WTC11 (cell line): ENCODE results near the gene PGS1. TPM values are rescaled to one million over a fixed set of nuclear protein-coding genes. Genes with fewer than 3 reads are reported as not detected.

ENCODE experiments used
- ATAC-seq: fragments of 200-7000 bp; cut with Tn5 transposase; 2 replicates; pipeline ENCODE4 v1.10.0; 2021; ENCODE audit warnings: mild to moderate bottlenecking, moderate library complexity
- CTCF ChIA-PET: fragments of 300-600 bp; sonication (Branson Sonifier 250); formaldehyde crosslinking; loops from one replicate; lab custom pipeline; 2021; ENCODE audit warnings: antibody characterized with exemption; lab: Charles Lee
- POLR2A ChIA-PET: fragments of 350-600 bp; sonication (Branson Sonifier 250); formaldehyde crosslinking; loops from one replicate; lab custom pipeline; 2021; ENCODE audit warnings: antibody characterized with exemption; lab: Charles Lee
- DNase-seq: peaks from one replicate; pipeline ENCODE4 v3.0.0; 2021; ENCODE audit warnings: low spot score
- H3K27ac Mint-ChIP-seq: 2 replicates; pipeline ENCODE4 v1.8.0; 2021; ENCODE audit warnings: mixed read lengths
- H3K27me3 Mint-ChIP-seq: 2 replicates; pipeline ENCODE4 v1.8.0; 2021; ENCODE audit warnings: low read depth, mild to moderate bottlenecking, moderate library complexity, mixed read lengths
- H3K36me3 Mint-ChIP-seq: 2 replicates; pipeline ENCODE4 v1.8.0; 2021; ENCODE audit warnings: mixed read lengths
- H3K4me1 Mint-ChIP-seq: 2 replicates; pipeline ENCODE4 v1.8.0; 2022; ENCODE audit warnings: mixed read lengths
- H3K4me3 Mint-ChIP-seq: 2 replicates; pipeline ENCODE4 v1.8.0; 2021; ENCODE audit warnings: mild to moderate bottlenecking, moderate library complexity, mixed read lengths
- H3K9me3 Mint-ChIP-seq: 2 replicates; pipeline ENCODE4 v1.8.0; 2021; ENCODE audit warnings: mixed read lengths
- ARID4B ChIP-seq: sonication (generic); formaldehyde crosslinking; IDR thresholded peaks from 2 replicates; pipeline ENCODE4 v1.8.0; 2023; ENCODE audit warnings: missing genetic modification reagents, mild to moderate bottlenecking, borderline replicate concordance
- ATF2 ChIP-seq: sonication (generic); formaldehyde crosslinking; IDR thresholded peaks from 2 replicates; pipeline ENCODE4 v1.8.1; 2022; ENCODE audit warnings: low read depth, missing genetic modification reagents, borderline replicate concordance
- CBFB ChIP-seq: sonication (generic); formaldehyde crosslinking; IDR thresholded peaks from 2 replicates; pipeline ENCODE4 v1.8.1; 2022; ENCODE audit warnings: mild to moderate bottlenecking, low read depth, missing genetic modification reagents
- CREB1 ChIP-seq: sonication (generic); formaldehyde crosslinking; IDR thresholded peaks from 2 replicates; pipeline ENCODE4 v1.8.0; 2023; ENCODE audit warnings: mild to moderate bottlenecking, missing genetic modification reagents
- CTCF ChIP-seq: fragments of 200-600 bp; IDR thresholded peaks from 2 replicates; pipeline ENCODE4 v1.8.0; 2022; ENCODE audit warnings: antibody characterized with exemption
- EMX1 ChIP-seq: fragments of 250-450 bp; sonication (Bioruptor Pico); IDR thresholded peaks from 2 replicates; pipeline ENCODE4 v1.8.0; 2021; ENCODE audit warnings: mild to moderate bottlenecking
- ETV6 ChIP-seq: sonication (generic); formaldehyde crosslinking; IDR thresholded peaks from 2 replicates; pipeline ENCODE4 v1.8.1; 2022; ENCODE audit warnings: mild to moderate bottlenecking, missing genetic modification reagents
- GABPB1 ChIP-seq: sonication (generic); formaldehyde crosslinking; IDR thresholded peaks from 2 replicates; pipeline ENCODE4 v1.8.1; 2023; ENCODE audit warnings: mild to moderate bottlenecking, missing genetic modification reagents
- NR2C2 ChIP-seq: sonication (generic); formaldehyde crosslinking; IDR thresholded peaks from 2 replicates; pipeline ENCODE4 v1.8.0; 2022; ENCODE audit warnings: mild to moderate bottlenecking, missing genetic modification reagents
- TEAD1 ChIP-seq: sonication (generic); formaldehyde crosslinking; IDR thresholded peaks from 2 replicates; pipeline ENCODE4 v1.8.0; 2022; ENCODE audit warnings: mild to moderate bottlenecking, missing genetic modification reagents
- TP53 ChIP-seq: sonication (generic); formaldehyde crosslinking; IDR thresholded peaks from 2 replicates; pipeline ENCODE4 v1.8.1; 2023; ENCODE audit warnings: mild to moderate bottlenecking, missing genetic modification reagents
- ZNF121 ChIP-seq: sonication (generic); formaldehyde crosslinking; IDR thresholded peaks from 2 replicates; pipeline ENCODE4 v1.8.0; 2023; ENCODE audit warnings: missing genetic modification reagents
- ZNF317 ChIP-seq: sonication (generic); formaldehyde crosslinking; IDR thresholded peaks from 2 replicates; pipeline ENCODE4 v1.8.1; 2023; ENCODE audit warnings: low read depth, mild to moderate bottlenecking, moderate library complexity, missing genetic modification reagents, borderline replicate concordance
- total RNA-seq: library from RNA; stranded (reverse); gene quantifications from 3 replicates; pipeline ENCODE4 v1.2.3, GENCODE V29; 2021

Gene PGS1
- total RNA-seq, 1 experiment from 2014 or later: 51.4 TPM

- no peak for TF ChIP-seq CBFB
- no peak for TF ChIP-seq CREB1 (CRISPR knock-in tag)
- TF ChIP-seq EMX1 (CRISPR knock-in tag): no peak
- TF ChIP-seq TP53: no peak
These were observed 4.3 kb upstream of the PGS1 start (continued) for GRCh38 chr17:78374189-78374588.

GRCh38 chr17:78374631-78375274 is 3.7 kb upstream of the PGS1 start:
- Mint-ChIP-seq H3K9me3 (no peaks in the 10 kb centered on the region), H3K36me3 (no peaks in the 10 kb centered on the region), H3K27ac (peak overlapping the region; percentile 100), H3K4me1 (peaks cover 63% of the 10 kb centered on the region), H3K4me3 (peak overlapping the region; percentile 31), H3K27me3 (no peaks in the 10 kb centered on the region)
- ChIA-PET POLR2A (interaction anchor here (1.2 to 1.8 kb wide), 2 partner anchors 9 to 14 kb away, joined by 4 to 10 read pairs; partner anchors contain the start of gene SOCS3), CTCF (interaction anchor here (0.7 to 7.8 kb wide), 7 partner anchors 11 to 199 kb away, joined by 3 to 86 read pairs (median 3); no protein-coding TSS in a partner anchor)
- peak; percentile 63 for DNase-seq
- ATAC-seq: peak; percentile 83
- TF ChIP-seq ZNF121: no peak
- TF ChIP-seq ATF2 (CRISPR knock-in tag): no peak
- TF ChIP-seq ETV6: peak; percentile 65; the same call in 1 of the 2 replicates
- TF ChIP-seq CTCF: no peak
- no peak for TF ChIP-seq ZNF317 (CRISPR knock-in tag)
- TF ChIP-seq ARID4B: 0 out of 2 replicates have a peak, but pooled peaks have one; percentile 31
- peak; percentile 81; the same call in 1 of the 2 replicates for TF ChIP-seq TEAD1

GRCh38 chr17:78375401-78376151 is 2.9 kb upstream of the PGS1 start:
- no peak overlapping the region for H3K4me3 Mint-ChIP-seq
- peaks cover 62% of the 10 kb centered on the region for H3K4me1 Mint-ChIP-seq
- no peaks in the 10 kb centered on the region for H3K27me3 Mint-ChIP-seq
- no peaks in the 10 kb centered on the region for H3K9me3 Mint-ChIP-seq
- DNase-seq (no peak), ATAC-seq (no peak)
- peak overlapping the region; percentile 100 for H3K27ac Mint-ChIP-seq
- ChIA-PET POLR2A (interaction anchor here (1.2 to 1.8 kb wide), 2 partner anchors 10 to 15 kb away, joined by 4 to 10 read pairs; partner anchors contain the start of gene SOCS3), CTCF (interaction anchor here (0.7 to 7.8 kb wide), 4 partner anchors 12 to 200 kb away, joined by 3 to 86 read pairs (median 6); no protein-coding TSS in a partner anchor)
- TF ChIP-seq ARID4B (no peak), ETV6 (0 out of 2 replicates have a peak, but pooled peaks have one; percentile 11), NR2C2 (CRISPR knock-in tag) (no peak), GABPB1 (CRISPR knock-in tag) (peak; percentile 51; the same call in 1 of the 2 replicates), ZNF121 (no peak)
- no peaks in the 10 kb centered on the region; the same call in 1 of the 2 replicates for H3K36me3 Mint-ChIP-seq
